Kidney (tissue), 14 donors: ENCODE data around the gene FAM167B. TPM values are rescaled to one million over a fixed set of nuclear protein-coding genes. Genes with fewer than 3 reads are reported as not detected.
A peak's percentile ranks its signal among the peaks of the same experiment; 100 is the strongest.

Experiments
- DNase-seq, 5 donors: peaks; one replicate each; pipeline ENCODE4 v3.0.0-alpha.2; 2013 to 2020
- FAIRE-seq: peaks from 2 replicates; lab custom pipeline; 2012; peaks lifted over from hg19 to GRCh38; lab: Jason Lieb, UNC
- H3K27ac ChIP-seq, 2 donors: one replicate each; pipeline ENCODE4 v1.7.0; 2013; ENCODE audit warnings: low read depth in 2 of 2, low read length in 2 of 2, inconsistent platforms in 1 of 2
- H3K27me3 ChIP-seq: one replicate; pipeline ENCODE4 v1.7.1; 2013; ENCODE audit warnings: low read length, inconsistent platforms; ENCODE audit not compliant: control insufficient read depth, insufficient read depth
- H3K36me3 ChIP-seq, 3 donors: one replicate each; pipeline versions ENCODE4 v1.7.0 to v1.7.1; 2013; ENCODE audit warnings: low read length in 3 of 3, control low read depth in 1 of 3, inconsistent platforms in 1 of 3; ENCODE audit not compliant: insufficient read depth in 3 of 3, control insufficient read depth in 2 of 3
- H3K4me1 ChIP-seq, 3 donors: one replicate each; pipeline versions ENCODE4 v1.7.0 to v1.7.1; 2013; ENCODE audit warnings: low read length in 3 of 3, inconsistent platforms in 1 of 3, low read depth in 1 of 3; ENCODE audit not compliant: control insufficient read depth in 2 of 3, insufficient read depth in 2 of 3
- H3K4me3 ChIP-seq, 3 donors: one replicate each; pipeline versions ENCODE4 v1.7.0 to v1.8.1; 2013; ENCODE audit warnings: low read length in 3 of 3, control low read depth in 1 of 3, inconsistent platforms in 1 of 3
- H3K9ac ChIP-seq, 3 donors: one replicate each; pipeline versions ENCODE4 v1.7.0 to v1.7.1; 2013; ENCODE audit warnings: low read length in 3 of 3, control low read depth in 1 of 3, inconsistent platforms in 1 of 3
- H3K9me3 ChIP-seq, 3 donors: one replicate each; pipeline versions ENCODE4 v1.7.0 to v1.7.1; 2013; ENCODE audit warnings: low read length in 3 of 3, control low read depth in 1 of 3, inconsistent platforms in 1 of 3; ENCODE audit not compliant: control insufficient read depth in 2 of 3, insufficient read depth in 1 of 3
- CTCF ChIP-seq: IDR thresholded peaks from 3 replicates; pipeline ENCODE4 v1.5.1; 2012; ENCODE audit warnings: mild to moderate bottlenecking, moderate library complexity, borderline replicate concordance; ENCODE audit not compliant: insufficient read depth; ENCODE audit errors: extremely low read depth
- intact Hi-C: fragments of 100-400 bp; cut with DNase I; formaldehyde crosslinking; loops from one replicate; pipeline ENCODE4 v1.11.1; 2022
- polyA plus RNA-seq: library from polyadenylated mRNA; stranded (reverse); fragments of 350-450 nt; fragmentation: Illumina TruSeq; extraction: RNeasy Lipid Tissue Mini Kit (QIAGEN cat#74804); gene quantifications from one replicate; pipeline ENCODE4 v1.2.3, GENCODE V29; 2014; ENCODE audit warnings: low read depth, low replicate concordance; ENCODE audit not compliant: insufficient read depth
- total RNA-seq: library from RNA; stranded (reverse); fragmentation: NEBNext Ultra II Directional; extraction: Animal tissue kit (Norgen Biotek cat#: 25700); gene quantifications from one replicate; pipeline ENCODE4 v1.2.1, GENCODE V29; 2021
- donor health status: control.
- donor health status: control.
- donor health status: control.
- donor health status: control.
- donor health status: control.
- donor health status: DM: yes; HTN: yes; CAD: no.
- donor health status: Normal renal cell carcinoma (clear cell type).

Gene FAM167B
- total and polyA plus RNA-seq, 2 donors from 2014 or later: 19.6 to 84.8 TPM

DNA sequence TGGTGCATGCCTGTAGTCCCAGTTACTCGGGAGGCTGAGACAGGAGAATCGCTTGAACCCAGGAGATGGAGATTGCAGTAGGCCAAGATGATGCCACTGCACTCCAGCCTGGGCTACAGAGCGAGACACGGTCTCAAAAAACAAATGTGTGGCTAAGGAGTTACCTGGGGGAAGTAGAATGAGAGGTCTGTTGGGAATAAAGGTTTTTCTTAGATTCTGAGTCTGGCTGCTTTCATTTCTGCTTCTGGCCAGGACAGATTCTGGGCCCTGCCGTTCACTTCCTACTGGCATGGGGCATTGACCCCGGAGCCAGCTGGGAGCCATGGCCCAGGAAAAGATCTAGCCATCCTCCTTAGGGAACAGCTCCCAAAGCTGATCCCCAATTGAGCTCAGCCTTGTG lies 38.6 kb upstream of the FAM167B start:
- Histone ChIP-seq H3K9me3 (no peaks in the 10 kb centered on the region), H3K36me3 (no peaks in the 10 kb centered on the region), H3K27ac (no peak overlapping the region), H3K4me3 (no peak overlapping the region), H3K9ac (no peak overlapping the region), H3K27me3 (no peaks in the 10 kb centered on the region), H3K4me1 (peaks cover 2 to 16% (median 4%) of the 10 kb centered on the region in 3 donors)
- no peak for FAIRE-seq
- intact Hi-C loops: no loop called here
- TF ChIP-seq CTCF: no peak
- DNase-seq: no peak

GRCh38 chr1:32208891-32209328 lies 38.1 kb upstream of the FAM167B start, which contains the start of gene DCDC2B:
Gene DCDC2B, plus strand, starts transcription at chr1:32209089. Its CDS starts 5 bp downstream, at chr1:32209094.
- Histone ChIP-seq H3K9ac (no peak within 1 kb of the TSS), H3K4me3 (no peak within 1 kb of the TSS), H3K27ac (no peak within 1 kb of the TSS), H3K4me1 (peaks cover 2 to 16% (median 4%) of the 10 kb centered on the region in 3 donors), H3K27me3 (no peaks in the 10 kb centered on the region), H3K9me3 (no peaks in the 10 kb centered on the region), H3K36me3 (no peaks in the 10 kb centered on the region)
- TF ChIP-seq CTCF: no peak
- no peak for FAIRE-seq
- peak in 4 of 5 donors; percentile 58 to 90 (median 64) for DNase-seq
- intact Hi-C loops: no loop called here

DNA sequence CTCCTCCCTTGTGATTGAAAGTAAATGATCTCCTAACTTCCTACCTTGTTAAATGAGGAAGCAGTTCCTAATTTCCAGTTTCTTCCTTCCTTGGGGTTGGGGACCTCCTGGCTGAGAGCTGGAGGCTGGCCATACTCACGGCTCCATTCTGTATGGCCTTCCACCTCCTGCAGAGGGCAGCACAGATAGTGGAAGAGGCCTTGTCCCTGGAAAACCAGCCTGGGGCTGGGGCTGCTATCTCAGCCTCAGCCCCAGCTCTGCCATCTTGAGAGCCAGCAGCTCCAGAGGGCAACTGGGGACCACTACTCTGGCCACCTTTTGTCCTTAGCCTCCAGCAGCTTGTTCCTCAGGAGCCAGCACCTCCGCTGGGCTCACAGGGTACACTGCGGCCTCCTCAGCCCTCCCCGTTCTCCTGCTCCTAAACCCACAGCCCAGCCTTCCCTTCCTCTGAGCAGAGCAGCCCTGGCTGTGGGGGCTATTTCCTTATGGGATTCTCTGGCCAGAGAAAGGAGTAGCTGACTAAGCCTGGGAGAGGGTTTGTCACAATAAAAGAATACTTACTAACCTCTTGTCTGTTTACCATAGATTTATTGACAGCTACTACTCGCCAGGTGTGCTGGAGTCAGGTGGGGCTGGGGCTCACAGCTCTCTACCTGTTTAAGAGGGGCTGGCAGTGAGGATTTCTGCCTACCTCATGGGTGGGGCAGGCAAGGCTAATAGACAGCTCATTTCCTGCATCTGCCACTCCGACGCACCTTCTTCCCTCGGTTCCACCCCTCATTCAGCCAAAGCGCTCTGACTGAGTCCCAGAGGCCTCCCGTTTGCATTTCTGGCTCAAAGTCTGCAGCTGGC lies 31.2 kb upstream of the FAM167B start:
- H3K27ac ChIP-seq: no peak overlapping the region
- no peak overlapping the region for H3K9ac ChIP-seq
- H3K4me3 ChIP-seq: no peak overlapping the region
- TF ChIP-seq CTCF: peak; percentile 76
- peaks cover 2 to 36% (median 13%) of the 10 kb centered on the region in 3 donors for H3K36me3 ChIP-seq
- DNase-seq (peak in 3 of 5 donors; percentile 58 to 84 (median 70)), FAIRE-seq (no peak)
- H3K4me1 ChIP-seq: peaks cover 0 to 7% (median 7%) of the 10 kb centered on the region in 3 donors
- H3K27me3 ChIP-seq: no peaks in the 10 kb centered on the region
- intact Hi-C loops: no loop called here
- no peaks in the 10 kb centered on the region for H3K9me3 ChIP-seq
